ENCODE data around the gene TRIP10. TPM values are rescaled to one million over a fixed set of nuclear protein-coding genes. Genes with fewer than 3 reads are reported as not detected.

Gene TRIP10
- total and polyA plus RNA-seq, 2 of the 13 experiments (the other 11 are each of a cell fraction or from before 2014, with no cell fraction given): 32.5 to 33.2 TPM

DNA sequence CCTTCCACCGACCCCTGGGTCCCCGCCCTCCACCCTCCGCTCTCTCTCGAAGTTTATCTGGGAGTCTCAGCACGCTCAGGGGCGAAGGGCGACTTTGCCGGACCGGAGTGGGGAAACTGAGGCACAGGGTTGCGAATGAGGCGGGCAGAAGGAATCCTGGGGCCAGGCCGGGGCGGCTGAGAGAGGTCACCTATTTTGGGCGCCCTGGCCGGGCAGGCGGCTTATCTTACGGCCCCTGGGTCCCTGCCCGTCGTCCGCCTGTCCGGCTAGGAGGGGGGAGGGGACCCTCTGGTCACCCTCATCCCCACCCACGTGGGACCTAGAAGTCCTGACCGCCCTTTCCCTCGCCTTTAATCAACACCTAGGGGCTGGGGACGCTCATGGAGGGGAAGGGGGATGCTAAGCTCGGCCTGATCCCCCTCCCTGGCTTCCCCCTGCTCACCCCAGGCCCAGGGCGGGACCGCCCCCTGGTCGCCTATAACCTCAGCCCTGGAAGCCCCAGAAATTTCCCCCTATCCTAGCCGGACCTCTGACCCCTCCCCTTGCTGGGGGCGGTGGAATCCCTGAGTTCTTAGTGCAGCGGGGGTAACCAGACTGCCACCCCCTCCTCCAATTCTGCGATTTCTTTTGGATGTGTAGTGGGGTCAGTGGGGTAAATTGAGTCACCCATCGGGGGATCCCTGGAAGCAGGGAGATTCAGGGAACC is 556 bp downstream of the TRIP10 start (continued):
- TF ChIP-seq PHF20 (CRISPR knock-in tag; IDR thresholded peaks at IDR 0.05) (peak; percentile 37; the same call in 1 of the 2 replicates), HOXA7 (CRISPR knock-in tag; IDR thresholded peaks at IDR 0.05) (no peak), HOXA5 (CRISPR knock-in tag; IDR thresholded peaks at IDR 0.05) (0 out of 2 replicates have a peak, but pooled peaks have one; percentile 59), NCOA1 (CRISPR knock-in tag; IDR thresholded peaks at IDR 0.05) (0 out of 2 replicates have a peak, but pooled peaks have one; percentile 65), NKX3-1 (CRISPR knock-in tag; IDR thresholded peaks at IDR 0.05) (0 out of 2 replicates have a peak, but pooled peaks have one; percentile 32), YEATS4 (CRISPR knock-in tag; IDR thresholded peaks at IDR 0.05; ENCODE audit: borderline replicate concordance) (0 out of 2 replicates have a peak, but pooled peaks have one; percentile 7), PHF8 (CRISPR knock-in tag; IDR thresholded peaks at IDR 0.05) (0 out of 2 replicates have a peak, but pooled peaks have one; percentile 3), SAP130 (CRISPR knock-in tag; IDR thresholded peaks at IDR 0.05; ENCODE audit: low read depth) (peak; percentile 61), SOX13 (IDR thresholded peaks at IDR 0.05) (no peak), SOX13 (CRISPR knock-in tag; conservative IDR thresholded peaks at IDR 0.05 in 1 of 2, IDR thresholded peaks at IDR 0.05 in 1 of 2) (no peak; a peak in 1 of 4 replicates), NR2C2 (CRISPR knock-in tag; IDR thresholded peaks at IDR 0.05; ENCODE audit: borderline replicate concordance) (0 out of 2 replicates have a peak, but pooled peaks have one; percentile 21), MED13 (CRISPR knock-in tag; IDR thresholded peaks at IDR 0.05) (0 out of 2 replicates have a peak, but pooled peaks have one; percentile 57), AGO2 (optimal IDR thresholded peaks at IDR 0.05; ENCODE audit: low read depth, low read length) (peak; percentile 16)
- TF ChIP-seq, protein P1, sequence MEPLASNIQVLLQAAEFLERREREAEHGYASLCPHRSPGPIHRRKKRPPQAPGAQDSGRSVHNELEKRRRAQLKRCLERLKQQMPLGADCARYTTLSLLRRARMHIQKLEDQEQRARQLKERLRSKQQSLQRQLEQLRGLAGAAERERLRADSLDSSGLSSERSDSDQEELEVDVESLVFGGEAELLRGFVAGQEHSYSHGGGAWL (CRISPR knock-in tag; IDR thresholded peaks at IDR 0.05): peak; percentile 38; the same call in 1 of the 2 replicates
- TF ChIP-seq, protein P2, sequence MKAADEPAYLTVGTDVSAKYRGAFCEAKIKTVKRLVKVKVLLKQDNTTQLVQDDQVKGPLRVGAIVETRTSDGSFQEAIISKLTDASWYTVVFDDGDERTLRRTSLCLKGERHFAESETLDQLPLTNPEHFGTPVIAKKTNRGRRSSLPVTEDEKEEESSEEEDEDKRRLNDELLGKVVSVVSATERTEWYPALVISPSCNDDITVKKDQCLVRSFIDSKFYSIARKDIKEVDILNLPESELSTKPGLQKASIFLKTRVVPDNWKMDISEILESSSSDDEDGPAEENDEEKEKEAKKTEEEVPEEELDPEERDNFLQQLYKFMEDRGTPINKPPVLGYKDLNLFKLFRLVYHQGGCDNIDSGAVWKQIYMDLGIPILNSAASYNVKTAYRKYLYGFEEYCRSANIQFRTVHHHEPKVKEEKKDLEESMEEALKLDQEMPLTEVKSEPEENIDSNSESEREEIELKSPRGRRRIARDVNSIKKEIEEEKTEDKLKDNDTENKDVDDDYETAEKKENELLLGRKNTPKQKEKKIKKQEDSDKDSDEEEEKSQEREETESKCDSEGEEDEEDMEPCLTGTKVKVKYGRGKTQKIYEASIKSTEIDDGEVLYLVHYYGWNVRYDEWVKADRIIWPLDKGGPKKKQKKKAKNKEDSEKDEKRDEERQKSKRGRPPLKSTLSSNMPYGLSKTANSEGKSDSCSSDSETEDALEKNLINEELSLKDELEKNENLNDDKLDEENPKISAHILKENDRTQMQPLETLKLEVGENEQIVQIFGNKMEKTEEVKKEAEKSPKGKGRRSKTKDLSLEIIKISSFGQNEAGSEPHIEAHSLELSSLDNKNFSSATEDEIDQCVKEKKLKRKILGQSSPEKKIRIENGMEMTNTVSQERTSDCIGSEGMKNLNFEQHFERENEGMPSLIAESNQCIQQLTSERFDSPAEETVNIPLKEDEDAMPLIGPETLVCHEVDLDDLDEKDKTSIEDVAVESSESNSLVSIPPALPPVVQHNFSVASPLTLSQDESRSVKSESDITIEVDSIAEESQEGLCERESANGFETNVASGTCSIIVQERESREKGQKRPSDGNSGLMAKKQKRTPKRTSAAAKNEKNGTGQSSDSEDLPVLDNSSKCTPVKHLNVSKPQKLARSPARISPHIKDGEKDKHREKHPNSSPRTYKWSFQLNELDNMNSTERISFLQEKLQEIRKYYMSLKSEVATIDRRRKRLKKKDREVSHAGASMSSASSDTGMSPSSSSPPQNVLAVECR (CRISPR knock-in tag; IDR thresholded peaks at IDR 0.05; ENCODE audit: borderline replicate concordance): peak; percentile 4; the same call in 1 of the 2 replicates
- TF ChIP-seq, protein P3, sequence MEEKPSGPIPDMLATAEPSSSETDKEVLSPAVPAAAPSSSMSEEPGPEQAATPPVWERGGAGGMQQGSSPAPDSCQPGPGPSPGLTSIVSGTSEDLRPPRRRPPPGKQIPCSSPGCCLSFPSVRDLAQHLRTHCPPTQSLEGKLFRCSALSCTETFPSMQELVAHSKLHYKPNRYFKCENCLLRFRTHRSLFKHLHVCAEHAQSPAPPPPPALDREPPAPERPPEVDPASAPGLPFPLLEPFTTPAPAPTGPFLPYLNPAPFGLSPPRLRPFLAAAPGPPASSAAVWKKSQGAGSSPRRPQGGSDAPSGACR (CRISPR knock-in tag; IDR thresholded peaks at IDR 0.05): 0 out of 2 replicates have a peak, but pooled peaks have one; percentile 20
- TF ChIP-seq, protein P4, sequence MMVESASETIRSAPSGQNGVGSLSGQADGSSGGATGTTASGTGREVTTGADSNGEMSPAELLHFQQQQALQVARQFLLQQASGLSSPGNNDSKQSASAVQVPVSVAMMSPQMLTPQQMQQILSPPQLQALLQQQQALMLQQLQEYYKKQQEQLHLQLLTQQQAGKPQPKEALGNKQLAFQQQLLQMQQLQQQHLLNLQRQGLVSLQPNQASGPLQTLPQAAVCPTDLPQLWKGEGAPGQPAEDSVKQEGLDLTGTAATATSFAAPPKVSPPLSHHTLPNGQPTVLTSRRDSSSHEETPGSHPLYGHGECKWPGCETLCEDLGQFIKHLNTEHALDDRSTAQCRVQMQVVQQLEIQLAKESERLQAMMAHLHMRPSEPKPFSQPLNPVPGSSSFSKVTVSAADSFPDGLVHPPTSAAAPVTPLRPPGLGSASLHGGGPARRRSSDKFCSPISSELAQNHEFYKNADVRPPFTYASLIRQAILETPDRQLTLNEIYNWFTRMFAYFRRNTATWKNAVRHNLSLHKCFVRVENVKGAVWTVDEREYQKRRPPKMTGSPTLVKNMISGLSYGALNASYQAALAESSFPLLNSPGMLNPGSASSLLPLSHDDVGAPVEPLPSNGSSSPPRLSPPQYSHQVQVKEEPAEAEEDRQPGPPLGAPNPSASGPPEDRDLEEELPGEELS (CRISPR knock-in tag; IDR thresholded peaks at IDR 0.05): 0 out of 2 replicates have a peak, but pooled peaks have one; percentile 8
- TF ChIP-seq, protein P5, sequence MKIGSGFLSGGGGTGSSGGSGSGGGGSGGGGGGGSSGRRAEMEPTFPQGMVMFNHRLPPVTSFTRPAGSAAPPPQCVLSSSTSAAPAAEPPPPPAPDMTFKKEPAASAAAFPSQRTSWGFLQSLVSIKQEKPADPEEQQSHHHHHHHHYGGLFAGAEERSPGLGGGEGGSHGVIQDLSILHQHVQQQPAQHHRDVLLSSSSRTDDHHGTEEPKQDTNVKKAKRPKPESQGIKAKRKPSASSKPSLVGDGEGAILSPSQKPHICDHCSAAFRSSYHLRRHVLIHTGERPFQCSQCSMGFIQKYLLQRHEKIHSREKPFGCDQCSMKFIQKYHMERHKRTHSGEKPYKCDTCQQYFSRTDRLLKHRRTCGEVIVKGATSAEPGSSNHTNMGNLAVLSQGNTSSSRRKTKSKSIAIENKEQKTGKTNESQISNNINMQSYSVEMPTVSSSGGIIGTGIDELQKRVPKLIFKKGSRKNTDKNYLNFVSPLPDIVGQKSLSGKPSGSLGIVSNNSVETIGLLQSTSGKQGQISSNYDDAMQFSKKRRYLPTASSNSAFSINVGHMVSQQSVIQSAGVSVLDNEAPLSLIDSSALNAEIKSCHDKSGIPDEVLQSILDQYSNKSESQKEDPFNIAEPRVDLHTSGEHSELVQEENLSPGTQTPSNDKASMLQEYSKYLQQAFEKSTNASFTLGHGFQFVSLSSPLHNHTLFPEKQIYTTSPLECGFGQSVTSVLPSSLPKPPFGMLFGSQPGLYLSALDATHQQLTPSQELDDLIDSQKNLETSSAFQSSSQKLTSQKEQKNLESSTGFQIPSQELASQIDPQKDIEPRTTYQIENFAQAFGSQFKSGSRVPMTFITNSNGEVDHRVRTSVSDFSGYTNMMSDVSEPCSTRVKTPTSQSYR (CRISPR knock-in tag; IDR thresholded peaks at IDR 0.05; ENCODE audit: borderline replicate concordance): 0 out of 2 replicates have a peak, but pooled peaks have one; percentile 28

All from HepG2 (cell line).